GM15510 (cell line): Measurements from ENCODE around the gene VSTM4.

Source experiments
- POLR2A ChIP-seq: IDR thresholded peaks from 3 replicates; pipeline ENCODE4 v1.6.1; 2011; ENCODE audit warnings: borderline replicate concordance; ENCODE audit not compliant: insufficient read length; ENCODE audit errors: extremely low read depth

VSTM4 gene

GRCh38 chr10:49150426-49150825 lies 35.1 kb upstream of the VSTM4 start:
- TF ChIP-seq POLR2A: no peak

DNA sequence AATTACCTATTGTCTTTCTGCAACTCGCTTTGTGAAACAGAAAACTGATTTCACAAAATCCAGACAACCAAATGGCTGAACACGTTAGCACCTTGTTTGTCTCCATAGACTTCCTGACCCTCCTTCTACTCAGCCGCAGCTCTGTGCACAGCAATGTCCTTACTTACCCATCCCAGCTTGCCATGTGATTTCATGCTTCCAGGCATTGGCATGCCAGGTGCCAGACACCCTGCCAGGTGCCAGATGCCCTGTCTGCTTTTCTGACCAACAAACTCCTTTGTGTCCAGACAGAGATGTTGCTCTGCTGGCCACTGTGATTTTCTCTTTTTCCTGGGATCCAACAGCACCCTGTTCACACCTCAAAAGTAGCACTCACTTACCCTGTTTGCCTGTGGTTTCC lies 34.6 kb upstream of the VSTM4 start:
- no peak for TF ChIP-seq POLR2A

DNA sequence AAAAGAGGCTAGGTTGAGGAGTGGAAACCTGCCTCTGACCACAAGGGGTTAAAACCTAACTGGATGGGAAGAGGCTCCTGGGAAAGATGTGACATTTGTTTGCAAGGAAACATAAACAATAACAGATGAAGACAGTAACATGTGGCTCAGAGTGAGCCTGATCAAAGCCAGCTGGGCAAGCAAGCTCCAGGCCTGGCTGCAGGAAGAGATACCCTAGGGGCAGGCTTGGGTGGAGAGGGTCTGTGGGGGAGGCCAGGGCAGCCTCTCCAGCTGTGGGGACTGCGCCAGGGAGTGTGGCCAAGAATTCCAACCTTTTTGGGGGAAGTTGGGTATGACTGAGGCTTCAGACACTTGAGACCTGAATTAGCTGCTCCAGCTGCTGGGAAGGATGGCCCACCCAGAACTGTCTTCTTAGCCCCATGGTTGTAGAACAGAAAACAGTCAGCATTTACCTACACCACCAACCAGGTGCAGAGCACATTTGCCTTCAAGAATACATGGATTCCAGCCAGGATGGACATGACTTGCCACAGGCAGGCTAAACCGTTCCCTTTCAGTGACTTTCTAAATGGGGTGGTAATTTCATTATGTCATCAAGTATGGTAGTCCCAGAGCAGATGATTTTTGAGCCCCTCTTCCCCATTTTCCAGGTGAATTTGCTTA lies 28.9 kb upstream of the VSTM4 start:
- no peak for TF ChIP-seq POLR2A

DNA sequence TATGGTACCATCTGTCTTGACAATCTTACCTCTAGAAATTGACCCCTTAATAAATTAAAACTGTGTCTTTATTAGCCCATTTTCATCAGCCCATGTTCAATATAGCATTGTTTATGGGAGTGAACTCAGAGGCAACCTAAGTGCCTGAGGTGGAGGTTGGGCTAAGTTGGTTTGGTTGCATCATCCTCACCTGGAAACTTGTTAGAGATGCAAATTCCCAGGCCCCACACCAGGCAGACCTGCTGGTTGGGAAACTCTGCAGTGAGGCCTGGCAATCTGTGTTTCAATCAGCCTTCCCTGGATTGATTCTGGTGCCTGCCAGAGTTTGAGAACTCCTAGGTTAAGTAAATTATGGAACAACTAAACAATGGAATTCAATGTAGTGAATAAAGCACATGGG lies 27.9 kb upstream of the VSTM4 start:
- TF ChIP-seq POLR2A: no peak

GRCh38 chr10:49141541-49142332 lies 26.4 kb upstream of the VSTM4 start:
- TF ChIP-seq POLR2A: no peak

DNA sequence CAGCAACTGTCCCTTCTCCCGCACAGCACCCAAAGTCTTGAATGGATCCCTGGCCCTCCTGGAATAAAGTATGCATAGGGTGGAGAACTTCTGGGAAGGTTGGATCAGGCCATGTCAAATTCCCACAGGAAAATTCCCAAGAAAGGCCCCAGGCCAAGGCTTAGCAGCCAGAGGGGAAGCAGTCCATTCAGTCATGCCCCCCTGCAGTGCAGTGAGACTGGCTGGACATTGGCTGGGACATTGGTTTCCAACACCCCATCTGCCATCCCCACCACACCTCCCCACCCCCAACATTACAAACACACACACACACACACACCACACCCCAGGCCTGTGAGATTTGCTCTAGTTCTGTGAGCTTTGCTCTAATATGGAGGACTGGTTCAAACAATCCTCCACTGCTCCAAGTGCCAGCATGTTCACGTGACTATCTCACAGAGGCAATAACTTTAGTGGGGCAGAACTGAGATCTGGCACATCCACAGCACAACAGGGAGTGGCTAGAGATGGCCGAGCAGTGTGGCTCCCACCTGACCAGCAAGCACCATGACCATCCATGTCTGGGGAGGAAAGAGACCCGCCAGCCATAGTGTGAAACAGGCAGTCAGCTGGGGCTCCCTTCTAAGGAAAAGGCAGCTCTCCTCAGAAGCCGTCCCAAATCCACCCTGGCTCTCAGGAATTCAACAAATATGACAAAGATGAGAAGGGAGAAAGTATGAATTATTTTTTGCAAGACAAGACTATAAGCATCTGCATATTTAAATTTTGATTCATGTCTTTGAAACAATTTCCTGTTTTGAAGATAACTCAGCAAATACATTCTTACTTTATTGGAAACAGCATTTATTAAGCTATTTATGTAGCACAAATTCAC lies 25.2 kb upstream of the VSTM4 start:
- no peak for TF ChIP-seq POLR2A

- TF ChIP-seq POLR2A: no peak
Observed at GRCh38 chr10:49139846-49140195, 24.5 kb upstream of the VSTM4 start.

DNA sequence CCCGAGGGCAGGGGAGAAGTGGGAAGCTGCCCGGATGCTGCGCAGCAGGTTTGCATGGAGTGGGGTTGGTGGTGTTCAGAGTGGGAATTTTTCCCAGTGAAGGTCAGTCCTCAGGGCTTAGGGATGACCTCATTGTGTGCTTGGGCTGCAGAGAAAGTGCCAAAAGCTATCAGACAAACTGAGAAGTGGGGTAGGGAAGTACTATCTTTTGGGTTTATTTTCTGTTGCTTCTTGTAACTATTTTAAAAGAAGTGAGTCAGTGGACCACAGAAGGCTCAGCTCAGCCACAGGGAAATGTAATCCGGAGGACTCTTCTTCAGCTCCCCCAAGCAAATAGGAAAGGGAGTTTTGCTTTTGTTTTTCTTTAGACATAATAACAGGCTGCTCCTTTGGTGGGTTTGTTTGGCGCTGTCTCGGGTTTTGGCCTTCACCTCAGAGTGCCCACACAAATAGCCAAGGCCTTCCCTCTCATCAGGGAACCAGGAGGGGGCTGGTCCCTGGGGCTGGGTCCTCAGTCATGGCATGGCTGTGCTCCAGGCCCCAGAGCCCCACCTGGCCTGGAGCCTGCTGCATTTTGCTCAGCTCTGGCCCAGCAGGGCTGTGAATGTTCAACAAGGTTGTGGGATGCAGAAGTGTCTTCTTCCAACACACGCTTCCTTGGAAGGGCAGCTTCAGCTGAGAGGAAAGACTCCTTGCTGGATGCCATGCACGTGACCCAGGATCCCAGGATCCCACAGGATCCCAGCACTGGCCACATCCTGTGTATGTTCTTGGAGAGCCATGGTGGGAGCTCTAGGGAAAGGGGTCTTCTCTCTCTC lies 23.9 kb upstream of the VSTM4 start:
- no peak for TF ChIP-seq POLR2A

- no peak for TF ChIP-seq POLR2A
Observed at GRCh38 chr10:49138361-49138891, 23.1 kb upstream of the VSTM4 start.

- TF ChIP-seq POLR2A: no peak
Observed at GRCh38 chr10:49136525-49136924, 21.2 kb upstream of the VSTM4 start.

DNA sequence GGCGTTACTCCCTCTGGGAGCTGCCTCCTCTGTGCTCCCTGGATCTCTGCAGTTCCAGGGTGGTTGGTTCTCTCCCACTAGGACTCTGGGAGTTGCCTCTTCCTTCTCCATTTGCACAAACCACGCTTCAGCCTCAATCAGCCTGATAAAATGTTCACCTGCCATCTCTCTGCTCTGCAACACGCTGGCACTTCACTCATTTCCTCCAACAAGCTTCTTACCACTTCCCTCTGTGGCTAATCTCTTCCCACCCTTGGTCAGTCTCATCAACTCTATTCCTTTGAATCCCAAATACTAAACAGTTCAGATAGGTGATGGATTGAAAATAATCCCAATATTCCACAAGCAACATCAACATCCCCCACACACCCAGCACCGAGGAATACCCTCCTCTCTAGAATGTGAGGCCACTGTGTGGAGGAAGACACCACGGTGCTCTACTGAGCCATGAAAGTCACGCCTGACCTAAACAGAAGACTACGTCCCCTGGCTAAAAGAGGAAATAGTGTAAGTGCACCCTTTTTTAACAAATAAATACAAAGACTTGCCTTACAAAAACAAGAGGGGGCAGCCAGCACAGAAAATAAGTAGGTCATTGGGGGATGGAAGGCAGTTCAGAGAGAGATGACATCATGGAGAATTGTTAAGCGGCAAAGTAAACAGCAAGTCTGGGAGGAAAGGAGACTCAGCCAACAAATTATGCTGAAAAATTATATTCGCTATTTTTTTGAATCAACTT lies 20.4 kb upstream of the VSTM4 start:
- TF ChIP-seq POLR2A: no peak

DNA sequence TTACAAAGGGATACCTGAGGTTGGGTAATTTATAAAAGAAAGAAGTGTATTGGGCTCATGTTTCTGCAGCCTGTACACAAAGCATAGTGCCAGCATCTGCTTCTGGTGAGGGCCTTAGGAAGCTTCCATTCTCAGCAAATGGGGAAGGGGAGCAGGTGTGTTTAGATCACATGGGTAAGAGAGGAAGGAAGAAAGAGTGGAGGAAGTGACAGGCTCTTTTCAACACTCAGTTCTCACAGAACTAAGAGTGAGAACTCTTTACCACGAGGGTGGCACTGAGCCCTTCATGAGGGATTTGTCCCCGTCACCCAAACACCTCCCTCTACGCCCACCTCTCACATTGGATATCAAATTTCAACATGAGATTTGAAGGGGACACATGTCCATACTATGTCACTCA lies 19.0 kb upstream of the VSTM4 start:
- no peak for TF ChIP-seq POLR2A

GRCh38 chr10:49133706-49134248 lies 18.5 kb upstream of the VSTM4 start, which contains the start of gene FAM170B:
Gene FAM170B, minus strand, starts transcription at chr10:49134021. Its CDS starts 103 bp downstream, at chr10:49133918.
- no peak for TF ChIP-seq POLR2A
